ENCODE data around the gene TRAPPC6A.

Gene TRAPPC6A

DNA sequence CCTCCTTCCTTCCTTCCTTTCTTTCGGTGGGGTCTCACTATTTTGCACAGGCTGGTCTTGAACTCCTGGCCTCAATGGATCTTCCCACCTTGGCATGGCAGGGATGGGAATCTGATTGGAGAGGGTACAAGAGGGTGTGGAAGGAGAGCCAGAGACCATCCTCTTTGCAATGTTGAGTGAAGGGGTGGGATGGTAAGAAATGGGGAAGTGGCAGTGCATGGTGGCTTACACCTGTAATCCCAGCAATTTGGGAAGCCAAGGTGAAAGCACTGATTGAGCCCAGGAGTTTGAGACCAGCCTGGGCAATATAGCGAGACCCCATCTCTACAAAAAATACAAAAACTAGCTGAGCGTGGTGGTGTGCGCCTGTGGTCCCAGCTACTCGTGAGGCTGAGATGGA is 6.1 kb upstream of the TRAPPC6A start:
- no peak for DNase-seq

DNA sequence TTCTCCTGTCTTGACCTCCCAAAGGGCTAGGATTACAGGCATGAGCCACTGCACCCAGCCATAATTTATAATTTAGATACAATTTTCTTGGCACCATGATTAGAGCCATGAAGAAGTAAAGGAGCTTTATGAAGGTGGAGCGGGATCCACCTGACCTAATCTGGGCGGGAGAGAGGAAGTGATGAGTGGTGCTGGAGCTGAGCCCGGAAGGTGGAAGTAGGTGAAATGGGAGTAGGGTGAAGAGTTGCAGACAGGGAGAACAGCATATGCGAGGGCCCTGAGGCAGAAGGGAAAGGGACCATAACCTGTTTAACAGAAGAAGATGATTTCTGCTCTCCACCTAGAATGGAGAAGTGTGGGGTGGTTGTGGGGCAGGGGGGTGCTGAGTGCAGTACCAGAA is 4.7 kb upstream of the TRAPPC6A start:
- DNase-seq = no peak

DNA sequence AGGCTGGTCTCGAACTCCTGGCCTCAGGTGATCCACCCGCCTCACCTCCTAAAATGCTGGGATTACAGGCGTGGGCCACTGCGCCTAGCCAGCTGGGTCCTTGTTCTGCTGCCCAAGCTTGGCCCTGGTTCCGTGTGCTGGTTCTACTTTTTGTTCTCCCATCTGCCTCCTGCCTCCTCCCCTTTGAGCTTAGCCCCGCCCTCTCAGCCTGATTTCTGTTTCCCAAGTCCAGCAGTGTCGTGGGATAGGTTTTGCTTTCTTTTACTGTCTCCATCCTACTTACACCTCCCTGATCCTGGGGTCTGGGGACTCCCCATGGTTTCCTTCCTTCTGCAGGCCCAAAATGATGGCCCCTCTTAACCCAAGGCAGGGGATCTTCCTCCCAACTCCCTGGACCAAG is 2.9 kb upstream of the TRAPPC6A start:
- no peak for DNase-seq

DNA sequence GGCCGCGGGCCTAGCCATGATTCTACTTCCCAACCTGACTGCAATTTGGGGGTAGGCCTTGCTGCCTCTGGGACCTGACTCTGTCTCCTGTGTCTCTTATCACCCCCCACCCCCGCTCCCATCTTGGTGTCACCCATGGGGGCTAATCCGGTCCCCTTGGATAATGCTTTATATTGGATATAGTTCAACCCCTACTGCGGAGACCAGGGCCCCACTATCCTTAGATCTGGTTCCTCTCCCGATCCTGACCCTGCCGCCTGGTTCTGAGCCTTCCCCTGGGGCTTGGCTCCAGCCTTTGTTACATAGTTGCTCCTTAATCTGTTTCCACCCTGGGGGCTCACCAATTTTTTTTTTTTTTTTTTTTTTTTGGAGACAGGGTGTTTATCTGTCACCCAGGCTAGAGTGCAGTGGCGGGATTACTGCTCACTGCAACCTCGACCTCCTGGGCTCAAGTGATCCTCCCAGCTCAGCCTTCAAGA is 1.9 kb upstream of the TRAPPC6A start:
- DNase-seq = peak in 1 of 2 experiments; percentile 8

DNA sequence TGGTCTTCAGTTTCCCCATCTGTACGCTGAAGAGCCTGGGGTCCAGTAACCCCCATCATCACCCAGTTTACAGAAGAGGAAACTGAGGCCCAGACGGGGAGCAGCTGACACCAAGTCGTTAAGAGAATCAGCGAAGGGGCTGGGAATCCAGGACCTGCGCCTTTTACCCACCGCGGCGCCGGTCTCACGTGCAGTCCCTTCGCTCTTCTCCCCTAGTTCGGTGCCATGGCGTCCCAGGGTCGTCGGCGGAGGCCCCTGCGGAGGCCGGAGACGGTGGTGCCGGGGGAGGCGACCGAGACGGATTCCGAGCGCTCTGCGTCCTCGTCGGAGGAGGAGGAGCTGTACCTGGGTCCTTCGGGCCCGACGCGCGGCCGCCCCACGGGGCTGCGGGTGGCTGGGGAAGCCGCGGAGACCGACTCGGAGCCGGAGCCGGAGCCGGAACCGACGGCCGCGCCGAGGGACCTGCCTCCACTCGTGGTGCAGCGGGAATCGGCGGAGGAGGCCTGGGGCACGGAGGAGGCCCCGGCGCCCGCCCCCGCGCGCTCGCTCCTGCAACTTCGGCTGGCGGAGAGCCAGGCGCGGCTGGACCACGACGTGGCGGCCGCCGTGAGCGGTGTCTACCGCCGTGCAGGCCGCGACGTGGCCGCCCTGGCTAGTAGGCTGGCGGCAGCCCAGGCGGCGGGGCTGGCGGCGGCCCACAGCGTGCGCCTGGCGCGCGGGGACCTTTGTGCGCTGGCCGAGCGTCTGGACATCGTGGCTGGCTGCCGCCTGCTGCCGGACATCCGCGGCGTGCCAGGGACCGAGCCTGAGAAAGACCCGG is 1.2 kb upstream of the TRAPPC6A start:
- peak in 1 of 2 experiments; percentile 39 for DNase-seq

DNA sequence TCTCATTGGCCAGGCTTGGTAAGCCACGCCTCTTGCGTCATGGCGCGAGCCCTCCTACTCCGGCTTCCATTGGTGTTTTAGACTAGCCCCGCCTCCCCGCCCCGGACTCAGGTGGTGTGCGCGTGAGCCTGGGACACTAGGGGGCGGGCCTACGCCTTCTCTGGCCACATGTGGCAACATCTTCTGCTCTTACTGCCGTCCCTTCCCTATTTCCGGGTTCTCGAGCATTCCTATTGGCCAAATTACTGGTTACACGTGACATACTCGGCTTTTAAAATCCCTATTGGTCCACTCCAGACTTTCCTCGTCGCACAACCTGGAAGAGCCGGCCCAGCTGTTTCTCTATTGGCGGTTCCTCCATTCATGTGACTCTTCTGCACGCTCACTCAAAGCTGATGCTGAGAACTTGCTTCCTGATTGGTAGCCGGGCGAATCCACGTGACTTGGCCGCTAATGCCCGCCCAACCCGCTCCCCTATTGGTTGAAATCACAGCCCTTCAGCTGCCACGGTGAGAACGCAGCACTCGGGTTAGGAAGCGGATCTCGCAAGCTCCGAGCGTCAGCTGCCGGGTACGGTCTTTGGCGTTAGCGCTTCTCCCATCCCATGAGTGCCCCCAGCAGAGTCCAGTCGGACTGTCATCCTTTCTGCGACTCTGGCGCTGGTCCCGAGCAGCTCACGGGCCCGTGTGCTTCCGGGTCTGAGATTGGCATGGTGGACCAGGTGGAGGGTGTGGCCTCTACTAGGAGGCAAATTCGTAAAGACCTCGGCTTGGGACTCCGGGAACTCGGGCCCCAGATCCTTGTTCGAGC is 430 bp upstream of the TRAPPC6A start, which contains the start of gene BLOC1S3:
Gene BLOC1S3, plus strand, starts transcription at position 523 of the 810 bp plus-strand sequence. CDS start 513 bp downstream, outside the sequence.
- peak; percentile 100 for DNase-seq

DNA sequence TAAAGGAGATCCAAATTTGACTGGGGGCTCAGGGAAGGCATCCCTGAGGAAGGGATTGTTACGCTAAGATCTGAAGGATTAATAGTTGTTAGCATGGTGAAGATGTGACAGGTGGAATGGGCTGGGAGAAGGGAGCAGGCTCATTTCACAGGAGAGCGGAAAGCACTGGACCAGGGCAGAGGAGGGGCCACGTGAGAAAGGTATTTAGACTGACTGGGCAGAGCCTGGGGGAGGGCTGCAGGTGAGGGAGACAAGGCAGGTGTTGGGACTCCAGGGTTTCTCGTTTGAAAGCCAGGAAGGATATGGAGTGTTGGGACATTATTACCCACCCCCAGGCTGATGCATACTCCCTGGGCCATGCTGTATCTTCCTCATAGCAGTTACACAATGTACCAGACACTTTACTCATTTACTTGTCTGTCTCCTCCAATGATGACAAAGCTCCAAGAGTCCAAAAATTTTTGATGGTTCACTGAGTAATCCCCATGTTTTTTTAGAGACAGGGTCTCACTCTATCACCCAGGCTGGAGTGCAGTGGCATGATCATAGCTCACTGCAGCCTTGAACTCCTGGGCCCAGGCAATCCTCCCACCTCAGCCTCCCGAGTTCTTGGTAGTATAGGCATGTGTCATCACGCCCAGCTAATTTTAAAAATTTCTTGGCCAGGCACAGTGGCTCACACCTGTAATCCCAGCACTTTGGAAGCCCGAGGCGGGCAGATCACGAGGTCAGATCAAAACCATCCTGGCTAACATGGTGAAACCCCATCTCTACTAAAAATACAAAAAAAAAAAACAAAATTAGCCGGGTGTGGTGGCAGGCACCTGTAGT is 2.3 kb downstream of the TRAPPC6A start:
- DNase-seq = no peak

DNA sequence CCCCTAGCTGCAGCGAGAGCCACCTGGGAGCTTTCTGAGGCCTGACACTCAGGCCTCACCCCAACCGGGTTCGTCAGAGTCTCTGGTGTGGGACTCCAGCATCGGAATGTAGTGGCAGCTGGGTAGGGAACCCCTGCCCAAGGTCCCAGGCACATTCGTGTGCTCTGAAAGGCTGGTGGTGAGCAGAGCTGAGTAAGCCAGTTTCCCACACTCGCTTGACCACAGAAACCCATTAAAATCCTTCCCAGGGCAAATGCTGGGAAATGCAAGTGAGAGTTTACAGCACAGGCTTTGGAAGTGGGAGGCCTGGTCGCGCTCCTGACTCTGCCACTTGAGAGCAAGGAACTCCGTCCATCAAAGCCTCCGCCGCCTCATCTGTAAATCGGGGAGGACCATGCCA is 4.2 kb downstream of the TRAPPC6A start:
- no peak for DNase-seq

DNA sequence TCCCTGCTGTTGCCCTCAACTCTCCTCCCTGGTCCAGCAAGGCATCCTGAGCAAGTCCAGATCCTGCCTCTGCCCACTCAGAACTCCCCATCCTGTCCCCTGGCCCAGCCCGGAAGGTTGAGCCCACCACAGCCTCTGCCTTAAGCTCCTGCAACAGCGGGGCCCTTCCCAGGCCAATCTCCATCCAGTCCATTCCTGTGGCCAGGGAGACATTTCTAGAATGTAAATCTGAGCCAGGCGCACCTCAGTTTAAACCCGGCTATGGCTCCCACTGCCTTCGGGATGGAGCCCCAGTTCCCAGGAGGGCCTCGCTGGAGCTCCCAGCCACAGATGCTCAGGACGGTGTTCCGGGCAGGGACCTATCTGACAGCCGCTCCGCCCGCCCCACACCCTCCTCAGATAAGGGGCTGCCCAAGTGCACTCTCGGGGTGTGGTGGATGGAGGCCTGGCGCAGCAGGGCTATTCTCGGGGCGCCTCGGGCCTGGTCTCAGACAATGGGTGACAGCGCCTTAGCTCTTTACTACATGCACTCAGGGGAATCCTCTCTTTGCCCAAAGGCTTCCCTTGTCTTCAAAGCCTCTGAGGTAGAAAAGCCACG is 5.3 kb downstream of the TRAPPC6A start:
- DNase-seq = no peak

DNA sequence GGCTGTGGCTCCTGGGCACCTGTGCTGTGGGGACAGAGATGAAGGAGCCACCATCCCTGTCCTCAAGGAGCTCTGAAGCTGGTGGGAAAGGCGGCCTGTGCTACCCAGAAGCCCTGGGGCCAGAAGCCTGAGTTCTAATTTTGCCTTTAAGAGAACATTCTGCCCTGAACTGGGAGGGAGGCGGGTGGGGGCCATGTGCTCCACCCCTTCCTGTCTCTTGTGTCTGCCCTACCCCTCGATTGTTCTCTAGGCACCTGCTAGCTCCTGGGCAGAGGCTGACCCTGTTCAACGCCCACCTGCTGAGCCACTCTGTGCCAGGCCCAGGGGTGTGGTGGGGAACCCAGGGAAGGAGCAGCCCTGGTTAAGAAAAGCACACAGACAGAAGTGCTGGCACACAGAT is 5.9 kb downstream of the TRAPPC6A start:
- no peak for DNase-seq

DNA sequence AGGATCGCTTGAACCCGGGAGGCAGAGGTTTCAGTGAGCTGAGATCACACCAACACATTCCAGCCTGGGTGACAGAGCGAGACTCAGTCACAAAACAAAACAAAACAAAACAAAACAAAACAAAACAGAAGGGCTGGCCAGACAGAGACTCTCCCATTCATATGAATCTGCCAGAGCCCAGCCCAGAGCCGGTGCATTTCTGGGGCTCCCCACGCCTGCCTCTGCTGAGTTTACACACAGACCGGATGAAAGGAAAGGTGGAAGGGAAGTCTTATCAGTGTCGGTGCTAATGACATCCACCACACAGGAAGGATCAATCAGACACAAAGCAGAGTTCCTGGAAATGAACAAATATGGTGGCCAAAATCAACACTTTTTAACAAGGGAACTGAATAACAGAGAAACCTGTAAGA is 6.8 kb downstream of the TRAPPC6A start:
- peak; percentile 13 to 16 for DNase-seq

DNA sequence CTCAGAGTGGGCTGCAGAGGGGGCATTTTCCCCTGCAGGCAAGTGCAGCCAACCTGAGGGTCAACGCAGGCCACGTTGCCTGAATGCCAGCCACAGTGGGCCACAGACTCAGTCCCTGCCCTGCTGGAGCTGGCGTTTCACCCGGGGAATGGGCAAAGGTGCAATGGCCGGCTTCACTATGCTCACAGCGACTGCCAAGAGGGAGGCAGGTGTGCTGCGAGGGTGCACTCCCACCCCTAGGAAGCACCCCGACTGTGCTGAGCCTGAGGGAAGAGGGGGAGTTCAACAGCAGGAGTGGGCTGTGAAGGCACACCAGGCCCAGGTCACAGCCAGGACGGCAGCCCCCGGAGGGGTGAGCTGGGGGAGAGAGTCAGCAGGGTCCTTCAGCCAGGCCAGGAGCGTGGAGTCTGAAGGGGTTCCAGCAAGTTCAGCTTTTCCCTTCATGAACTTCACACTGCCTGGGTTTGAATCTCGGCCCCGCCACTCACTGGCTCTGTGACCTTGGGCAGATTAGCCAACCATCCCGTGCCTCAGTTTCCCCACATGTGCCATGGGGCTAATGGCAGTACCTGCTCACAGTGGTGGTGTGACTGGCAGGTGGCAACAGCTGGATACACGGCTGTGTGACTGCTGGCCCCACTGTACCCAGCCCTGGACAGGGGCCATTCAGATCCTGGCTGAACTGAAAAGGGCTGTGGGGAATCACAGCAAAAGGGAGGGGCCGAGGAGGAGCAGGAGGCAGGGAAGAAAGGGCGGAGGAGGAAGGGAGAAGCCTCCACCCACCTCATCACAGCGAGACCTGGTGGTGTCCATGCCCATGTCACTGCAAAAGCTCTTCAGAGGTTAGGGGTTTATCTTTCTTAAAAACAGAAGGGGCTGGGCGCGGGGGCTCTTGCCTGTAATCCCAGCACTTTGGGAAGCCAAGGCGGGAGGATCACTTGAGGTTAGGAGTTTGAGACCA is 7.6 kb downstream of the TRAPPC6A start:
- DNase-seq = no peak

DNA sequence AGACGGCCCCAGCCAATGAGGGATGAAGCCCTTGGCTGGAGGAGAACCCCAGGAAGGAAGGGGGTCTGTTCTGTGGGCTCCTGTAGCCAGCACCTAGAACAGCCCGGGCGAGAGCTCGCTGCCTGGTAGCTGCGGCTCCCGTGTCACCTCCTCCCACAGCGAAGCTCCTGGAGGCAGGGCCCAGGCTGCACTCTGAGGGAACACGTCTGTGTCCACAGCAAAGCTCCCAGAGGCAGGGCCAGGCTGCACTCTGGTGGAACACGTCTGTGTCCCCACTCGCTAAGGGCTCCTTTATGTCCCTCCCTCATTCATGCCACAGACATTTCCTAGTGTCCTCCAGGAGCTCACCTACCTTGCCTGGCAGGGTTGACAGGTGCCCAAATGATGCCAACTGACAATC is 8.4 kb downstream of the TRAPPC6A start:
- no peak for DNase-seq

DNA sequence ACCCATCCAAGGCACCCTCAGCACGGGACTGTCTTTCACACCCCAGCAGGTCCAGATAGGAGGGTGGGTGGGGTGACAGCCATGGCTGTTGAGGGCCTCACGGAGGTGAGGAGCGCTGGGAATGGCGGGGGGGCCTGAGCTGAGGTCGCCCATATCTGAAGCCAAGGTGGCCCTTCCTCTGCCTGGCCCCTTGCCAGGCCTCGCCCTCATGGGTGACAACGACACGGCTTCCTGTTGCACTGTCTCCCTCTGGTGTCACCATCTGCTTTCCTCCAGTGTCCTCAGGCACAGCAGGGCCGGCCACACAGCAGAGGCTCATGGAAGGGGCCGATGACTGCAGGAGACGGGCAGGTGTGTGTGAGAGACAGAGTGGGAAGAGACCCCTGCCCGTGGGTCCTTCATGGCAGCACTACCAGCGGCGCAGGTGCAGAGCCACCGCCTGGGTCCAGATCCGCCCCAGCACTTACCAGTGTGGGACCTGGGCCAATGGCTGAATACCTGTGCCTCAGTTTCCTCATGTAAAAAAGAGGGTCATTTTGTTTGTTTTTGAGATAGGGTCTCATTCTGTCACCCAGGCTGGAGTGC is 9.2 kb downstream of the TRAPPC6A start:
- DNase-seq = peak in 1 of 2 experiments; percentile 23

DNA sequence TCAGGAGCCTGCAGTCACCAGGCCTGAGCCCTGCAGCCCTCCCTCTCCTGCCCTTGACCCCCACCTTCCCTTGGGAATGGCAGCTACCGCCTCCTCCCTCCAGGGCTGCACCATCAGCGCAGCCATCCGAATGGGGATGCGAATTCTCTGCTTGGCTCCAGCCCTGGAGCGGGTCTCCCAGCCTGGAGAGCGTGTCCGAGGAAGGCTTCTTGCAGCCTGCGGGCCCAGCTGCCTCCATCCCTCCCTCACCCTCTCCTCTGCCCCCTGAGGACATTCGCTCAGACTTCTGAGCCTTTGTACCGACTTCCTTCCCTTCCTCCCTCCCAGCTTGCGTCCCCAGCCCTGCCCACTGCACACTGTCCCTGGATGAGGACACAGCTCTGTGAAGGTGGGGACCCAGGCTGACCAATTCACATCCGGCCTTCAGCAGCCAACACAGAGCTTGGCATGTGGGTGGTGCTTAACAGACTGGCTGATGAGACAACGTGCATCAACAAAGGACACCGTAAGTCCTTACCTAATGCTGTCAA is 11.2 kb downstream of the TRAPPC6A start:
- no peak for DNase-seq

DNA sequence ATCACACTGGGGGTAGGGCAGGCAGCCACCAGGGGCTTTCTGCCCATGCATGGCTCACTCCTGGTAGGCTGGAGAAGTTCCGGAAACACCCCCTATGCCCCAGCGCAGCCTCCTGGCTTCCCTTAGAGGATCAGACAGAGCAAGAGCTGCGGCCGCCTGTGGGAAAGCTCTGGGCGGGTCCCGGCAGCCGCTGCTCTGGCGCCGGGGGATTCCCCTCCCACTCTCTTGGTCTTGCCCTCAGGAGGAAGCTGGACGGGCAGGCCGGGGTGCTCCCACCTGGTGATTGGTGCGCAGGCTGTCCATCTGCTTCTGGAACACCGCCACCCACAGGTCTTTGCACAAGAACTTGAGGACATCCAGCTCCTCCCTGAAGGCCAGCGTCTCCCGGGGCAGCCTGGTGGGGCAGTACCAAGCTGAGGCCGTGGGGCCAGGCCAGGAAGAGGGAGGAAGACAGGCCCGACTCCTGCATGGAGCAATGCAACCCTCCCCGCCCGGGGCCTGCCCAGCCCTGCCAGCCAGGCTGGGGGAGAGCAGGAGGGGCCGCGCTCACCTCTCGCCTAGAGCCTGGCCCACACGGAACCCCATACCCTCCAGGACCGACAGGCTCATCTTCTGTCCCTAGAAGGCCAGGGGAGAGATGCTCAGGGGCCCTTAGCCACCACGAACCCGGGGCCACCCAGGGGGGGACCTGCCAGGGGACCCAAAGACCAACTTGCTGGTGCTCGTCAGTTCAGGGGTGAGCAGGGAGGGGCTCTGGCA is 13.3 kb downstream of the TRAPPC6A start:
- DNase-seq = peak; percentile 84 to 86

DNA sequence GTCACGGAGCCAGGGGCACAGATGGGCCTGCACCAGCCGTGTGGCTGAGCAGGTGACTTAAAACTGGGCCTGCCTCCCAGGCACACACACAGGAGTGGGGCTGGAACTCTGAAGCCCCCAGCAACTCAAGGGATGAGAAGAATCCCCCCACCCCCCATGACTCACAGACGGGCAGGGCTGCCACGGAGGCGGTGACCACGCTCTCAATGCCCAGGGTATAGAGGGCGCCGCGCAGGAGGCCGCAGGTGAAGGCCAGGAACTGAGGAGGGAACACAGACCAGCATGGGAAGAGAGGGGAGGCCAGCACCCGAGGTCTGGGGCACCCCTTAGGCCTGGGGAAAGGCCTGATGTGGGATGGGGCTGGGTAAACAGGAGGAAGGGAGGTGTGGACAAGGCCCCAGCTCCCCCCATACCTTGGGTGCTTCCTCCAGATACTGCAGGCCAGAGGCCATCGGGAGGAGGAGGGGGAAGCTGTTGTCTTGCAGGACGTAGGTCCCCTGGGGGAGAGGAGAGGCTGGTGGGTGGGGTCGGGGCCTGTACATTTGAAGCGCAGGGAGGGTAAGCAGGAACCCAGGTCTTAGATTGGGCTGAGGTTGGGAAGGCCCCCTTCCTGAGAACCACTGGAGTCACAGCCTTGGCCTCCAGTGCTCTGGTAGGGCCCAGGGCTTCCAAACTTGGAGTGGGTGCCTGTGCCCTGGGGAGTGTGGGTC is 14.1 kb downstream of the TRAPPC6A start:
- DNase-seq = no peak

DNA sequence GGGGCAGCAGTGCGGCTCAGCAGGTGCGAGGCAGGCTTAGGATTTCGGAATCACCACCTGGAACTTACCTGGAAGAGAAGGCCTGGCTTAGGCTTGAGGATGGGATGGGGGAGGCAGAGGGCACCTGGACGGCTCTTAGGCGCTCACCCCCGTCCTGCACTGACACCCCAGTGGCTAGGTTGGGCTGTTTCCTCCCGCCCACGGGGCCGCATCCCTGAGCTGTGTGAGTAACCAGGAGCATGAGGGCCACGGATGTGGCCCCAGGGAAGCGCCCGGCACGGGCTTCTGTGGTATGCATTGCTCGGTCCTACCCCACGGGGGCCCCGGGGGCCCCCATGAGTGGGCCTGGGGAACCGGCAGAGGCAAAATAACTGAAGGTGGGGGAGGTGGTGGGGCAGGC is 14.9 kb downstream of the TRAPPC6A start:
- DNase-seq = no peak

DNA sequence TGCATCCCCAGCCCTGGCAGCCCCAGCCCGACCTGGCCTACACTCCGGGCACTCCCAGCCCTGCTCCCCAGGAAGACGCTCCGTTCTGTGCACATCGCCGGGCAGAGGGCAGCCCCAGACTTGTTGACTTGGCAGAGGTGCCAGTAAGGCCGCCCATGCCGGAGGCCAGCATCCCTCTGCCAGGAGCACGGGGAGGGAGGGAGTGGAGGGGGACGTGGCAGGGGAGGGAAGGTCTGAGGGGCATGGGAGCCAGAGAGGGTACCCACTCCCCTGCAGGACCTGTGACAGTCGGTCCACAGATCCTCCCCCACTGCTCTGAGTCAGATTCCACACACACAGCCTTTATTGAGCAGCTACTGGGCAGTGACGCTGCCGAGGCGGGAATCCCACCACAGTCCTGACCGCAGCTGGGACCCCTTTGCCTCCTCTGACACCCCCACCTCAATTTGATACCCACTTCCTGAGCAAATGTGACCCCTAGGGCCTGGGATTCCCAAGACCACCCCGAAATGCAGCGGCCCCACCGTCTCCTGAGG is 15.4 kb downstream of the TRAPPC6A start:
- peak in 1 of 2 experiments; percentile 63 for DNase-seq

Data from Kasumi-1 (cell line).